Stimulated activated CD4-positive, alpha-beta T cell treated with anti-CD3 and anti-CD28 coated beads, Interleukin-15, amount 100 ng/mL, for 1 hour (primary cell): ENCODE measurements around the gene KCND2.

Experiments
- DNase-seq, 2 donors: peaks; one replicate each; pipeline ENCODE4 v3.0.0-alpha.2; 2020; ENCODE audit warnings: low read depth in 1 of 2, low spot score in 1 of 2

KCND2 gene

GRCh38 chr7:120405652-120406051 lies 132.7 kb downstream of the KCND2 start:
- DNase-seq = no peak

- DNase-seq = no peak
These were observed 134.0 kb downstream of the KCND2 start for GRCh38 chr7:120407010-120407409.

- no peak for DNase-seq
These were observed 139.4 kb downstream of the KCND2 start for GRCh38 chr7:120412139-120413050.

GRCh38 chr7:120413164-120413563 lies 140.2 kb downstream of the KCND2 start:
- no peak for DNase-seq

- DNase-seq = no peak
These were observed 144.4 kb downstream of the KCND2 start for GRCh38 chr7:120417244-120417979.

- DNase-seq = no peak
These were observed 148.2 kb downstream of the KCND2 start for GRCh38 chr7:120421151-120421651.

- DNase-seq = no peak
These were observed 158.0 kb downstream of the KCND2 start for GRCh38 chr7:120431016-120431415.

- no peak for DNase-seq
These were observed 163.6 kb downstream of the KCND2 start for GRCh38 chr7:120436487-120437060.

- no peak for DNase-seq
These were observed 168.9 kb downstream of the KCND2 start for GRCh38 chr7:120441850-120442249.

GRCh38 chr7:120442838-120443237 lies 169.9 kb downstream of the KCND2 start:
- no peak for DNase-seq

- DNase-seq = no peak
These were observed 171.7 kb downstream of the KCND2 start for GRCh38 chr7:120444650-120445049.

GRCh38 chr7:120445276-120445675 lies 172.3 kb downstream of the KCND2 start:
- no peak for DNase-seq

- DNase-seq = no peak
These were observed 179.7 kb downstream of the KCND2 start for GRCh38 chr7:120452665-120453064.

GRCh38 chr7:120456699-120457098 lies 183.7 kb downstream of the KCND2 start:
- no peak for DNase-seq

GRCh38 chr7:120460949-120461348 lies 188.0 kb downstream of the KCND2 start:
- DNase-seq = no peak

- DNase-seq = no peak
These were observed 190.0 kb downstream of the KCND2 start for GRCh38 chr7:120462991-120463390.

- DNase-seq = no peak
These were observed 191.1 kb downstream of the KCND2 start for GRCh38 chr7:120464104-120464503.

- no peak for DNase-seq
These were observed 194.7 kb downstream of the KCND2 start for GRCh38 chr7:120467676-120468075.

- DNase-seq = no peak
These were observed 195.6 kb downstream of the KCND2 start for GRCh38 chr7:120468611-120469010.

GRCh38 chr7:120472892-120473291 lies 199.9 kb downstream of the KCND2 start:
- no peak for DNase-seq

GRCh38 chr7:120473352-120473751 lies 200.4 kb downstream of the KCND2 start:
- no peak for DNase-seq

- DNase-seq = no peak
These were observed 203.0 kb downstream of the KCND2 start for GRCh38 chr7:120475994-120476393.
